HepG2 (cell line): ENCODE results near the gene LTBR. TPM values are rescaled to one million over a fixed set of nuclear protein-coding genes. Genes with fewer than 3 reads are reported as not detected.

Source experiments
- CBX5 ChIP-seq: sonication (generic); formaldehyde crosslinking; IDR thresholded peaks from 2 replicates; pipeline ENCODE4 v1.4.0; 2020; ENCODE audit warnings: missing genetic modification reagents, borderline replicate concordance
- CHD4 ChIP-seq: fragments of 200-600 bp; sonication (generic); IDR thresholded peaks from 2 replicates; pipeline ENCODE4 v1.7.0; 2017; ENCODE audit warnings: mild to moderate bottlenecking, low read length, borderline replicate concordance
- FOSL1 ChIP-seq: sonication (generic); formaldehyde crosslinking; IDR thresholded peaks from 2 replicates; pipeline ENCODE4 v1.9.0; 2021; ENCODE audit warnings: missing genetic modification reagents, borderline replicate concordance
- HDAC6 ChIP-seq: fragments of 200-600 bp; sonication (generic); IDR thresholded peaks from 2 replicates; pipeline ENCODE4 v1.7.0; 2017; ENCODE audit warnings: mild to moderate bottlenecking, antibody characterized with exemption, low read length, low read depth
- HMGXB4 ChIP-seq, 2 experiments: sonication (generic) in 1 of 2; formaldehyde crosslinking in 1 of 2; IDR thresholded peaks; 2 replicates each; pipeline versions ENCODE4 v1.4.0 to v1.6.1; 2018 to 2020; ENCODE audit warnings: missing genetic modification reagents in 2 of 2, borderline replicate concordance in 1 of 2, low read depth in 1 of 2, mild to moderate bottlenecking in 1 of 2, missing biosample characterization in 1 of 2
- LCORL ChIP-seq, 2 experiments: fragments of 450-650 bp in 1 of 2; sonication (generic) in 1 of 2; formaldehyde crosslinking in 1 of 2; IDR thresholded peaks; 2 replicates each; pipeline versions ENCODE4 v1.5.0 to v1.6.1; 2017 to 2020; ENCODE audit warnings: antibody characterized with exemption in 1 of 2, missing genetic modification reagents in 1 of 2
- MYPOP ChIP-seq: sonication (generic); formaldehyde crosslinking; IDR thresholded peaks from 2 replicates; pipeline ENCODE4 v1.8.1; 2023; ENCODE audit warnings: mild to moderate bottlenecking, moderate library complexity, missing genetic modification reagents
- NFKB2 ChIP-seq: sonication (generic); formaldehyde crosslinking; IDR thresholded peaks from 2 replicates; pipeline ENCODE4 v1.4.0; 2020; ENCODE audit warnings: missing genetic modification reagents, borderline replicate concordance
- TRIM24 ChIP-seq: sonication (generic); formaldehyde crosslinking; IDR thresholded peaks from 2 replicates; pipeline ENCODE4 v1.8.0; 2022; ENCODE audit warnings: mild to moderate bottlenecking, missing genetic modification reagents
- ZBTB25 ChIP-seq: IDR thresholded peaks from 2 replicates; pipeline ENCODE4 v1.6.1; 2018; ENCODE audit warnings: missing genetic modification reagents
- ZHX1 ChIP-seq: sonication (generic); formaldehyde crosslinking; IDR thresholded peaks from 2 replicates; pipeline ENCODE4 v1.8.1; 2022; ENCODE audit warnings: low read depth, mild to moderate bottlenecking, missing genetic modification reagents
- ZNF354B ChIP-seq: sonication (generic); formaldehyde crosslinking; IDR thresholded peaks from 2 replicates; pipeline ENCODE4 v1.8.0; 2022; ENCODE audit warnings: mild to moderate bottlenecking, missing genetic modification reagents
- ZNF367 ChIP-seq: sonication (generic); formaldehyde crosslinking; IDR thresholded peaks from 2 replicates; pipeline ENCODE4 v1.4.0; 2020; ENCODE audit warnings: missing genetic modification reagents, borderline replicate concordance
- ZNF512B ChIP-seq: sonication (generic); formaldehyde crosslinking; IDR thresholded peaks from 2 replicates; pipeline ENCODE4 v1.5.1; 2020; ENCODE audit warnings: missing genetic modification reagents, mild to moderate bottlenecking, borderline replicate concordance
- ZNF775 ChIP-seq: sonication (generic); formaldehyde crosslinking; IDR thresholded peaks from 2 replicates; pipeline ENCODE4 v1.4.0; 2020; ENCODE audit warnings: missing genetic modification reagents, mild to moderate bottlenecking, moderate library complexity, borderline replicate concordance
- polyA plus RNA-seq, 8 experiments: library from polyadenylated mRNA; depleted of rRNA in 3 of 8; stranded (reverse) in 7 of 8; unstranded in 1 of 8; fragments of >200 nt; fragmentation: Illumina TruSeq in 4 of 8; extraction: Trizol in 4 of 8; gene quantifications; 2 replicates each; pipeline versions ENCODE4 v1.2.1 to v1.2.3, GENCODE V29; 2011 to 2016; ENCODE audit warnings: low read depth in 4 of 8, missing spikeins in 1 of 8, mixed read lengths in 1 of 8; ENCODE audit not compliant: insufficient read depth in 1 of 8
- total RNA-seq, 5 experiments: library from RNA; depleted of rRNA; stranded (reverse); fragments of >200 nt; fragmentation: Illumina TruSeq; extraction: Trizol; gene quantifications; 2 replicates each; pipeline ENCODE4 v1.2.3, GENCODE V29; 2016; ENCODE audit warnings: low read depth in 1 of 5

The LTBR gene
- total and polyA plus RNA-seq, 2 of the 13 experiments (the other 11 are each of a cell fraction or from before 2014, with no cell fraction given): 31.4 to 34.8 TPM

GRCh38 chr12:6423267-6424007 lies 39.5 kb downstream of the LTBR start (continued):
- TF ChIP-seq MYPOP (CRISPR knock-in tag) (0 out of 2 replicates have a peak, but pooled peaks have one; percentile 30), HDAC6 (no peak), ZHX1 (CRISPR knock-in tag) (peak; percentile 48; the same call in 1 of the 2 replicates), ZNF367 (CRISPR knock-in tag) (no peak), HMGXB4 (CRISPR knock-in tag; IDR thresholded peaks at IDR 0.05; ENCODE audit: borderline replicate concordance in 1 of 2, low read depth in 1 of 2) (peak; percentile 42 to 75; a peak in 2 of 4 replicates), ZNF512B (CRISPR knock-in tag) (peak; percentile 80; the same call in 1 of the 2 replicates), ZBTB25 (CRISPR knock-in tag) (peak; percentile 69; the same call in 1 of the 2 replicates), FOSL1 (no peak), LCORL (IDR thresholded peaks at IDR 0.05) (no peak), LCORL (CRISPR knock-in tag; IDR thresholded peaks at IDR 0.05) (peak; percentile 69), CHD4 (no peak), ZNF775 (CRISPR knock-in tag) (no peak), NFKB2 (CRISPR knock-in tag) (peak; percentile 32; the same call in 1 of the 2 replicates), CBX5 (0 out of 2 replicates have a peak, but pooled peaks have one; percentile 36), ZNF354B (no peak), TRIM24 (CRISPR knock-in tag) (no peak)
- TF ChIP-seq, all 625 proteins: peak for 90
